Measurements from ENCODE around the gene BEX3. TPM values are rescaled to one million over a fixed set of nuclear protein-coding genes. Genes with fewer than 3 reads are reported as not detected.
A peak's percentile ranks its signal among the peaks of the same experiment; 100 is the strongest.

BEX3 gene
- total RNA-seq, 4 donors from 2014 or later, result 117 to 215 (median 167) TPM

DNA sequence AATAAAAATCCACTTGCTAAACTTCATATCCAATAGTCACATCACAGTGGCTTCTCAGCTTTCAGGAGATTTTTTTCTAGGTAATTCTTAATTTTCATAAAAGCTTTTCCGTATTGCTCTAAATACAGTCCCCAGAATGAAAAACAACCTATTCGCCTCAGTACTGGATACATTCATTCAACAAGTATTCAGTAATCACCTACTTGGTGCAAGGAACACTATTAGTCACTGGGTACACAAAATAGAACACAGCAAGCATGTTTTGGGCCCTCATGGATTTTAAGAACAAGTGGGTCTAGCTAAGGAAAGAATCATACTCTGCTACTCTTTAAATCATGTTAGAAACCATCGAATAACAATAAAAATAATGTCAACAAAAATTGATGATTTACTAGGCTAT is 2.8 kb upstream of the BEX3 start:
- Histone ChIP-seq H3K9me3 (no peaks in the 10 kb centered on the region), H3K27ac (no peak overlapping the region), H3K27me3 (no peaks in the 10 kb centered on the region), H3K4me1 (peaks cover 0 to 16% (median 0%) of the 10 kb centered on the region in 3 donors), H3K36me3 (no peaks in the 10 kb centered on the region), H3K4me3 (no peak overlapping the region)
- 84 to 96% methylated on average over 3 of the region's 3 CpGs for WGBS, 2 donors (ENCODE audit: low coverage in 1 of 2)
- no peak for TF ChIP-seq EP300 (IDR thresholded peaks at IDR 0.05)
- no peak for TF ChIP-seq POLR2AphosphoS5 (IDR thresholded peaks at IDR 0.05)
- TF ChIP-seq, protein P1, sequence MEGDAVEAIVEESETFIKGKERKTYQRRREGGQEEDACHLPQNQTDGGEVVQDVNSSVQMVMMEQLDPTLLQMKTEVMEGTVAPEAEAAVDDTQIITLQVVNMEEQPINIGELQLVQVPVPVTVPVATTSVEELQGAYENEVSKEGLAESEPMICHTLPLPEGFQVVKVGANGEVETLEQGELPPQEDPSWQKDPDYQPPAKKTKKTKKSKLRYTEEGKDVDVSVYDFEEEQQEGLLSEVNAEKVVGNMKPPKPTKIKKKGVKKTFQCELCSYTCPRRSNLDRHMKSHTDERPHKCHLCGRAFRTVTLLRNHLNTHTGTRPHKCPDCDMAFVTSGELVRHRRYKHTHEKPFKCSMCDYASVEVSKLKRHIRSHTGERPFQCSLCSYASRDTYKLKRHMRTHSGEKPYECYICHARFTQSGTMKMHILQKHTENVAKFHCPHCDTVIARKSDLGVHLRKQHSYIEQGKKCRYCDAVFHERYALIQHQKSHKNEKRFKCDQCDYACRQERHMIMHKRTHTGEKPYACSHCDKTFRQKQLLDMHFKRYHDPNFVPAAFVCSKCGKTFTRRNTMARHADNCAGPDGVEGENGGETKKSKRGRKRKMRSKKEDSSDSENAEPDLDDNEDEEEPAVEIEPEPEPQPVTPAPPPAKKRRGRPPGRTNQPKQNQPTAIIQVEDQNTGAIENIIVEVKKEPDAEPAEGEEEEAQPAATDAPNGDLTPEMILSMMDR (IDR thresholded peaks at IDR 0.05), result no peak
- TF ChIP-seq POLR2A (IDR thresholded peaks at IDR 0.05), result no peak
- no peak for ATAC-seq

DNA sequence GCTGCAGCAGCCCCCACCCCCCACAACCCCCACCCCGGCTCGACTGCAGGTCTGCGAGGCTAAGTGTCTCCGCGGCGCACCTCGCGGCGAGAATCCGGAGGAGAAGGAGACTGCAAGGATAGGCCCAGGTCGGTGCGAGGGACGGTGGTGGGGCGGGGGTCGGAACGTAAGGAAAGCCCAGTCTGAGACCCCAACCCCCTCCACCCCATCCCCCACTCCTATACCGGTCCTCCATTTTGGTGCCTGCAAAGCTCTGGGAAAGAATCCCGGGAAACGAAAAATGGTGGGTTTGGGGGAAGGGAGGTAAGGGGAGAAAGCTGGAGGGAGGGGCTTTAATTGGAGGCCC is 614 bp downstream of the BEX3 start:
- peak overlapping the region; percentile 67 to 86 (median 82) for H3K27ac ChIP-seq
- peak; percentile 36 for ATAC-seq
- peaks cover 0 to 16% (median 0%) of the 10 kb centered on the region in 3 donors for H3K4me1 ChIP-seq
- peak overlapping the region; percentile 77 to 96 for H3K4me3 ChIP-seq
- no peaks in the 10 kb centered on the region for H3K27me3 ChIP-seq
- H3K9me3 ChIP-seq, result no peaks in the 10 kb centered on the region
- TF ChIP-seq POLR2A (IDR thresholded peaks at IDR 0.05) (no peak), POLR2AphosphoS5 (IDR thresholded peaks at IDR 0.05) (no peak), EP300 (IDR thresholded peaks at IDR 0.05) (no peak)
- TF ChIP-seq, protein P1 (IDR thresholded peaks at IDR 0.05), result no peak
- H3K36me3 ChIP-seq, result no peaks in the 10 kb centered on the region
- WGBS, 2 donors (ENCODE audit: low coverage in 1 of 2), result no CpG with 5 or more reads among the region's 19 CpGs

DNA sequence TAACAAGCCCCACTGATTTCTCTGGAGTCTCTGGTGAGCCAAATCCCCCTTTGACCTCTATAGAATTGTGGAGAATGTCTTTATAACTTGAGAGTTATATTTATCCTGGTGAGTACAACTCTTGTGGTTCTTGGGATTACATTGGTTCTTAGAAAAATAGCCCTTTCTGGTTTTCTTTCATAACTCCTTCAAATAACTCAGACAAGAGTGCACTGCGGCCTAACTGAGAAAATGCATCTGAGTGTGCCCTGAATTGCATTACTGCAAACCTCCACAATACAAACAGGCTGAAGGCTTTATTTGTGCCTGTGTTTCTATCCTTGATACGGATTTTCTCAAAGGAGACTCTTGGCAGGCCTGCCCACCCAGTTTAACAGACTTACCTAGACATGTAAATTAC is 2.7 kb downstream of the BEX3 start:
- no peaks in the 10 kb centered on the region for H3K27me3 ChIP-seq
- ATAC-seq, result no peak
- H3K27ac ChIP-seq, result no peak overlapping the region
- TF ChIP-seq EP300 (IDR thresholded peaks at IDR 0.05), result no peak
- no peak for TF ChIP-seq POLR2AphosphoS5 (IDR thresholded peaks at IDR 0.05)
- no peak for TF ChIP-seq POLR2A (IDR thresholded peaks at IDR 0.05)
- TF ChIP-seq, protein P1 (IDR thresholded peaks at IDR 0.05), result no peak
- no peak overlapping the region for H3K4me3 ChIP-seq
- H3K9me3 ChIP-seq, result no peaks in the 10 kb centered on the region
- H3K4me1 ChIP-seq, result peaks cover 0 to 16% (median 0%) of the 10 kb centered on the region in 3 donors
- WGBS, 2 donors (ENCODE audit: low coverage in 1 of 2), result 65% methylated on average over 2 of the region's 2 CpGs; no CpG with 5 or more reads in 1 of the 2 donors
- no peaks in the 10 kb centered on the region for H3K36me3 ChIP-seq

DNA sequence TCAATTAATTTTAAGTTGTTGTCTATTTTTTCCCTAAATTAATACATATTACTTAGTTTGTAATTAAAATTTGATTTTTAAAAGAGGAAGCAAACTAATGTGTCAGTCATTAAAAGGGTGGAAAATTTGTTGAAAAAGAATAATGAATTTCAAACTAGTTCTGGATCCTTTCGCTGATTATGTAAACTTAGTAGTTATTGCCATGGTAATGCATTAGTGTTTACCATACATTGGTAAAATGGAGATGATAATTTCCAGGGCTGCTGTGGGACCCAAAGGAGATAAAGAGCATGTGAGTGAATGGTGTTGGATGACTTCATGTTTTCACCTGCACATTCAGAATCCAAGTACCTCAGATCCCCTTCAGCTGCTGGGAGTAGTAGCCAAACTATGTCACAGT is 6.5 kb downstream of the BEX3 start:
- Histone ChIP-seq H3K27me3 (no peaks in the 10 kb centered on the region), H3K27ac (no peak overlapping the region), H3K4me1 (peaks cover 0 to 7% (median 0%) of the 10 kb centered on the region in 3 donors), H3K9me3 (no peaks in the 10 kb centered on the region), H3K4me3 (no peak overlapping the region), H3K36me3 (no peaks in the 10 kb centered on the region)
- TF ChIP-seq EP300 (IDR thresholded peaks at IDR 0.05), result no peak
- TF ChIP-seq, protein P1 (IDR thresholded peaks at IDR 0.05), result no peak
- TF ChIP-seq POLR2A (IDR thresholded peaks at IDR 0.05), result no peak
- TF ChIP-seq POLR2AphosphoS5 (IDR thresholded peaks at IDR 0.05), result no peak
- no peak for ATAC-seq
- WGBS, 2 donors (ENCODE audit: low coverage in 1 of 2), result 50% methylated on average over 1 of the region's 1 CpG

DNA sequence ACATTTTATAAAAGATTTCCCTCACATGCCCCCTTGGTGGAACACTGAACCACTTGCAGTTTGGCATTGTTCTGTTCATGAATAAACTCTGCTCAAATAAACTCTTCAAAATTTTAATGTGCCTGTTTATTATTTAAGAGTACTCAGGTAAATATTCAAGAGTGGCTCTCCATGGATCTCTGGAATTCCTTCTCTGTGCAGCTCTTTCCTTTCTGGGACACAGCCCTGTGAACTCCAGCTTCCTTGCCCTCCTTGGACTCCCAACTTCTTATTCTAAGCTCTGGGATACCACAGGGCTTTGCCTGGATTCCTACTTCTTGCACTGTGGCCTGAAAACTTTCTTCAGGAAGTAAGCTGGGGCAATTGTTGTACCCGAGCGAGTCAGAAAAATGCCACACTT is 8.3 kb downstream of the BEX3 start:
- Histone ChIP-seq H3K27ac (peak overlapping the region in 1 of 4 donors; percentile 38), H3K27me3 (no peaks in the 10 kb centered on the region), H3K4me1 (no peaks in the 10 kb centered on the region), H3K9me3 (no peaks in the 10 kb centered on the region), H3K4me3 (no peak overlapping the region), H3K36me3 (no peaks in the 10 kb centered on the region)
- TF ChIP-seq, protein P1 (IDR thresholded peaks at IDR 0.05), result no peak
- TF ChIP-seq POLR2A (IDR thresholded peaks at IDR 0.05), result no peak
- TF ChIP-seq POLR2AphosphoS5 (IDR thresholded peaks at IDR 0.05), result no peak
- no peak for TF ChIP-seq EP300 (IDR thresholded peaks at IDR 0.05)
- 20% methylated on average over 1 of the region's 2 CpGs; no CpG with 5 or more reads in 1 of the 2 donors for WGBS, 2 donors (ENCODE audit: low coverage in 1 of 2)
- no peak for ATAC-seq

All from gastroesophageal sphincter (tissue), 4 donors.